Measurements from ENCODE around the gene TMEM9. TPM values are rescaled to one million over a fixed set of nuclear protein-coding genes. Genes with fewer than 3 reads are reported as not detected.

Gene TMEM9
- total and polyA plus RNA-seq, 5 donors: 44.4 to 54.6 (median 45.4) TPM

GRCh38 chr1:201138311-201138840 is 15.9 kb downstream of the TMEM9 start:
- peak in 1 of 3 donors; percentile 59 for DNase-seq
- ATAC-seq: no peak

GRCh38 chr1:201137579-201138310 is 16.5 kb downstream of the TMEM9 start:
- Histone ChIP-seq H3K27me3 (ENCODE audit: control insufficient read depth, insufficient read depth) (no peaks in the 10 kb centered on the region), H3K4me1 (ENCODE audit: control insufficient read depth, insufficient read depth, low read length) (peaks cover 2% of the 10 kb centered on the region), H3K9me3 (ENCODE audit: control insufficient read depth, low read length) (no peaks in the 10 kb centered on the region), H3K27ac (ENCODE audit: low read length) (peak overlapping the region; percentile 20), H3K4me3 (ENCODE audit: low read length) (no peak overlapping the region)
- peak; percentile 81 to 84 for ATAC-seq
- 62% methylated on average over 6 of the region's 6 CpGs for WGBS
- intact Hi-C loops (cut with DNase I): no loop called here
- peak; percentile 87 to 95 (median 90) for DNase-seq

More at GRCh38 chr1:201138311-201138840, 15.9 kb downstream of the TMEM9 start:
- intact Hi-C loops (cut with DNase I): no loop called here
- H3K4me1 ChIP-seq (ENCODE audit: control insufficient read depth, insufficient read depth, low read length): peaks cover 2% of the 10 kb centered on the region
- H3K27me3 ChIP-seq (ENCODE audit: control insufficient read depth, insufficient read depth): no peaks in the 10 kb centered on the region
- WGBS: 70% methylated on average over 6 of the region's 6 CpGs
- H3K4me3 ChIP-seq (ENCODE audit: low read length): no peak overlapping the region
- H3K9me3 ChIP-seq (ENCODE audit: control insufficient read depth, low read length): no peaks in the 10 kb centered on the region
- no peak overlapping the region for H3K27ac ChIP-seq (ENCODE audit: low read length)

- Histone ChIP-seq H3K4me1 (ENCODE audit: control insufficient read depth, insufficient read depth, low read length) (peaks cover 2% of the 10 kb centered on the region), H3K27me3 (ENCODE audit: control insufficient read depth, insufficient read depth) (no peaks in the 10 kb centered on the region), H3K9me3 (ENCODE audit: control insufficient read depth, low read length) (no peaks in the 10 kb centered on the region), H3K4me3 (ENCODE audit: low read length) (no peak overlapping the region), H3K27ac (ENCODE audit: low read length) (no peak overlapping the region)
- ATAC-seq (no peak), DNase-seq (peak in 1 of 3 donors; percentile 20)
- intact Hi-C loops (cut with DNase I): no loop called here
- WGBS: 95% methylated on average over 7 of the region's 7 CpGs
Measured at GRCh38 chr1:201137024-201137392, 17.3 kb downstream of the TMEM9 start.

- Histone ChIP-seq H3K9me3 (ENCODE audit: control insufficient read depth, low read length) (no peaks in the 10 kb centered on the region), H3K27me3 (ENCODE audit: control insufficient read depth, insufficient read depth) (no peaks in the 10 kb centered on the region), H3K4me1 (ENCODE audit: control insufficient read depth, insufficient read depth, low read length) (no peaks in the 10 kb centered on the region), H3K27ac (ENCODE audit: low read length) (no peak overlapping the region), H3K4me3 (ENCODE audit: low read length) (no peak overlapping the region)
- 82% methylated on average over 8 of the region's 8 CpGs for WGBS
- intact Hi-C loops (cut with DNase I): no loop called here
- peak in 1 of 3 donors; percentile 29 for DNase-seq
- no peak for ATAC-seq
Measured at GRCh38 chr1:201136355-201137023, 17.8 kb downstream of the TMEM9 start.

- no peak overlapping the region for H3K27ac ChIP-seq (ENCODE audit: low read length)
- DNase-seq (peak in 1 of 3 donors; percentile 10), ATAC-seq (no peak)
- WGBS: 90% methylated on average over 6 of the region's 6 CpGs
- no peaks in the 10 kb centered on the region for H3K9me3 ChIP-seq (ENCODE audit: control insufficient read depth, low read length)
- no peaks in the 10 kb centered on the region for H3K27me3 ChIP-seq (ENCODE audit: control insufficient read depth, insufficient read depth)
- intact Hi-C loops (cut with DNase I): no loop called here
- no peaks in the 10 kb centered on the region for H3K4me1 ChIP-seq (ENCODE audit: control insufficient read depth, insufficient read depth, low read length)
- no peak overlapping the region for H3K4me3 ChIP-seq (ENCODE audit: low read length)
Measured at GRCh38 chr1:201134405-201134804, 19.9 kb downstream of the TMEM9 start.

- Histone ChIP-seq H3K4me1 (ENCODE audit: control insufficient read depth, insufficient read depth, low read length) (no peaks in the 10 kb centered on the region), H3K27ac (ENCODE audit: low read length) (no peak overlapping the region), H3K4me3 (ENCODE audit: low read length) (no peak overlapping the region), H3K27me3 (ENCODE audit: control insufficient read depth, insufficient read depth) (no peaks in the 10 kb centered on the region), H3K9me3 (ENCODE audit: control insufficient read depth, low read length) (no peaks in the 10 kb centered on the region)
- ATAC-seq (no peak), DNase-seq (peak in 1 of 3 donors; percentile 41)
- intact Hi-C loops (cut with DNase I): no loop called here
- 66% methylated on average over 4 of the region's 4 CpGs for WGBS
Measured at GRCh38 chr1:201131398-201131797, 22.9 kb downstream of the TMEM9 start.

- 95% methylated on average over 13 of the region's 13 CpGs for WGBS
- Histone ChIP-seq H3K4me3 (ENCODE audit: low read length) (no peak overlapping the region), H3K4me1 (ENCODE audit: control insufficient read depth, insufficient read depth, low read length) (no peaks in the 10 kb centered on the region), H3K9me3 (ENCODE audit: control insufficient read depth, low read length) (no peaks in the 10 kb centered on the region), H3K27ac (ENCODE audit: low read length) (no peak overlapping the region), H3K27me3 (ENCODE audit: control insufficient read depth, insufficient read depth) (no peaks in the 10 kb centered on the region)
- ATAC-seq: no peak
- DNase-seq: peak in 1 of 3 donors; percentile 19
- intact Hi-C loops (cut with DNase I): no loop called here
Measured at GRCh38 chr1:201128962-201129361, 25.3 kb downstream of the TMEM9 start.

- H3K27ac ChIP-seq (ENCODE audit: low read length): no peak overlapping the region
- intact Hi-C loops (cut with DNase I): no loop called here
- H3K4me1 ChIP-seq (ENCODE audit: control insufficient read depth, insufficient read depth, low read length): no peaks in the 10 kb centered on the region
- ATAC-seq: no peak
- DNase-seq: no peak
- WGBS: 95% methylated on average over 9 of the region's 9 CpGs
- no peak overlapping the region for H3K4me3 ChIP-seq (ENCODE audit: low read length)
- no peaks in the 10 kb centered on the region for H3K9me3 ChIP-seq (ENCODE audit: control insufficient read depth, low read length)
- no peaks in the 10 kb centered on the region for H3K27me3 ChIP-seq (ENCODE audit: control insufficient read depth, insufficient read depth)
Measured at GRCh38 chr1:201128476-201128875, 25.8 kb downstream of the TMEM9 start.

GRCh38 chr1:201127755-201128455 is 26.4 kb downstream of the TMEM9 start:
- Histone ChIP-seq H3K27ac (ENCODE audit: low read length) (no peak overlapping the region), H3K4me1 (ENCODE audit: control insufficient read depth, insufficient read depth, low read length) (no peaks in the 10 kb centered on the region), H3K4me3 (ENCODE audit: low read length) (no peak overlapping the region), H3K9me3 (ENCODE audit: control insufficient read depth, low read length) (no peaks in the 10 kb centered on the region), H3K27me3 (ENCODE audit: control insufficient read depth, insufficient read depth) (no peaks in the 10 kb centered on the region)
- 83% methylated on average over 17 of the region's 17 CpGs for WGBS
- ATAC-seq (no peak), DNase-seq (peak in 1 of 3 donors; percentile 15)
- intact Hi-C loops (cut with DNase I): no loop called here

- peak in 1 of 3 donors; percentile 32 for DNase-seq
- intact Hi-C loops (cut with DNase I): no loop called here
- Histone ChIP-seq H3K9me3 (ENCODE audit: control insufficient read depth, low read length) (no peaks in the 10 kb centered on the region), H3K27me3 (ENCODE audit: control insufficient read depth, insufficient read depth) (no peaks in the 10 kb centered on the region), H3K4me3 (ENCODE audit: low read length) (no peak within 1 kb of the TSS), H3K27ac (ENCODE audit: low read length) (no peak within 1 kb of the TSS), H3K4me1 (ENCODE audit: control insufficient read depth, insufficient read depth, low read length) (no peaks in the 10 kb centered on the region)
- WGBS: 75% methylated on average over 24 of the region's 24 CpGs
- ATAC-seq: no peak
Measured at GRCh38 chr1:201126832-201127754, 27.2 kb downstream of the TMEM9 start, which contains the start of gene ASCL5. TSS of gene ASCL5 (minus strand) at chr1:201127184. CDS start at chr1:201115372, 11,812 bp downstream.
